A549 treated with dexamethasone at 1 μM for 4 hours (cell line): Measurements from ENCODE around the gene NOVA1. TPM values are rescaled to one million over a fixed set of nuclear protein-coding genes. Genes with fewer than 3 reads are reported as not detected.

ENCODE experiments used
- total RNA-seq: library from RNA; stranded (reverse); fragments of 200-300 nt; extraction: Qiagen RNA extraction; gene quantifications from 5 replicates; pipeline ENCODE4 v1.2.3, GENCODE V29; 2022

Gene NOVA1
- 3.9 to 5.5 TPM (median 4.2 TPM) in 5 replicates for total RNA-seq

GRCh38 chr14:26597589-26598080 lies at the start of gene NOVA1:
TSS of gene NOVA1 (minus strand) at chr14:26598033. CDS start at chr14:26597436, 597 bp downstream.

